Activated naive CD8-positive, alpha-beta T cell treated with anti-CD3 and anti-CD28 coated beads, Interleukin-2, amount 50 U/mL, for 24 hours (primary cell): ENCODE results near the gene SKP2.
"Not testable (repeated sequence)": the region's sequence is repeated elsewhere in the genome, so short reads cannot be mapped to it uniquely, and the experiment has no call there.

ENCODE experiments used
- ATAC-seq: fragments of 150-1000 bp; cut with Tn5 transposase; one replicate; pipeline ENCODE4 v1.10.0; 2021
- DNase-seq: peaks from one replicate; pipeline ENCODE4 v3.0.0; 2021
- H3K27ac Mint-ChIP-seq: one replicate; pipeline ENCODE4 v1.8.0; 2021; ENCODE audit warnings: mild to moderate bottlenecking, mixed read lengths
- H3K27me3 Mint-ChIP-seq: one replicate; pipeline ENCODE4 v1.8.0; 2021; ENCODE audit warnings: mixed read lengths
- H3K36me3 Mint-ChIP-seq: one replicate; pipeline ENCODE4 v1.8.0; 2021; ENCODE audit warnings: low read depth, mixed read lengths
- H3K4me1 Mint-ChIP-seq: one replicate; pipeline ENCODE4 v1.8.0; 2021; ENCODE audit warnings: mixed read lengths
- H3K4me3 Mint-ChIP-seq: one replicate; pipeline ENCODE4 v1.8.0; 2021; ENCODE audit warnings: mild to moderate bottlenecking, moderate library complexity, mixed read lengths
- H3K9me3 Mint-ChIP-seq: one replicate; pipeline ENCODE4 v1.8.0; 2021; ENCODE audit warnings: mixed read lengths

SKP2 gene

DNA sequence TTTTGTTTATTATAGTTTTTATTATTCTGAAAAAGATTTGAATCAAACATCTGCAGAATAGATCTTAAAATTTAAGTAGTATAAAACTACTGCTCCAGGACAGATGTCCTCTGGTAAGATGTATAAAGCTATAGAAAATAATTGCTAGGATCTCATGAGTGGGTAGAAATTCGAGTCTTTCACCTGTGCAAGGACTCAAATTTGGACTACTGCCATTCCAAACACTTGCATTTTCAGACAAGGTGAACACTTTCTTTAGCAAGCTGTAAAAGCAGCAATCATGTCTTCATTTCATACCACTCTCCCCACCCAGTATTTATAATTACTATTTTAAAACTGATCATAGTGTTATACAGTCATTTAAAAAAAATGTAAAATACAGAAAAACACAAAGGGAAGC lies 20.7 kb downstream of the SKP2 start:
- Mint-ChIP-seq H3K36me3 (peaks cover 68% of the 10 kb centered on the region), H3K27ac (no peak overlapping the region), H3K4me3 (no peak overlapping the region), H3K27me3 (no peaks in the 10 kb centered on the region), H3K4me1 (peaks cover 6% of the 10 kb centered on the region), H3K9me3 (no peaks in the 10 kb centered on the region)
- DNase-seq (no peak), ATAC-seq (no peak)

GRCh38 chr5:36173426-36173825 lies 21.5 kb downstream of the SKP2 start:
- ATAC-seq, result no peak
- no peak overlapping the region for H3K4me3 Mint-ChIP-seq
- H3K27me3 Mint-ChIP-seq, result no peaks in the 10 kb centered on the region
- no peaks in the 10 kb centered on the region for H3K9me3 Mint-ChIP-seq
- no peak overlapping the region for H3K27ac Mint-ChIP-seq
- H3K4me1 Mint-ChIP-seq, result peaks cover 6% of the 10 kb centered on the region
- peaks cover 65% of the 10 kb centered on the region for H3K36me3 Mint-ChIP-seq
- no peak for DNase-seq

DNA sequence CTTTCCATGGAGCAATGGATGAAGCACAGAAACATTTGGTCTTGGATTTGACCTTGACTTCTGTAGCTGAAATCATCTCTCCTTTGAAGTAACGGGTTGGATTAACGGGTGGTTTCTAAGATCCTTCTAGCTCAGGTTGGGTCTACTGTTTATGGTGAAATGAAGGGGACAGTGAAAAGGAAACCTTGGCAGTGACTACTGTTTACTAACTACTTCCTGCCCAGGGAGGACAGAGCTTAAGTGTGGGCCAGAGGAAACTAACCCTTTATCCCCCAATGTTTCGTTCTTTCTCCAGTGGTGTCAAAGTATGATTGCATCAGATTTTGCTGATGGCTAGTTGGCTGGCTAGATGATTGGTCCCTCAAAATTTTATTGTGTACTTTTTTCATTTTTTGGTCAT lies 22.2 kb downstream of the SKP2 start:
- Mint-ChIP-seq H3K4me1 (peaks cover 6% of the 10 kb centered on the region), H3K4me3 (no peak overlapping the region), H3K27me3 (no peaks in the 10 kb centered on the region), H3K27ac (peak overlapping the region; percentile 24), H3K36me3 (peaks cover 62% of the 10 kb centered on the region), H3K9me3 (no peaks in the 10 kb centered on the region)
- DNase-seq, result no peak
- ATAC-seq, result no peak

DNA sequence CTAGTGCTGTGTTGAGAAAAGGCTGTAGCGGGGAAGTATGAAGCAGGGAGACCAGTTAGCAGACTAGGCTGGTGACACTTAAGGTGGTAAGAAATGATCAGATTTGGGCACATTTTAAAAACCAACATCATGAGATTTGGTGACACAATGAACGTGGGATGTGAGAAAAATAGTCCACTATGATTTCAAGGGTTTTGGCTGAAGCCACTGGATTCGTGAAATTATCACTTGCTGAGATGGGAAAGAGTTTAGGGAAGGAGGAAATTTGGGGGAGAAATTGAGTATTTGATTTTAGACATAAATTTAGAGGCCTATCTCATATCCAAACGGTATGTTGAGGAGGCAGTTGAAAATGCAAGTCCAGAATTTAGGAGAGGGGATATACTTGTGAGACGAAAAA lies 23.1 kb downstream of the SKP2 start:
- Mint-ChIP-seq H3K27me3 (no peaks in the 10 kb centered on the region), H3K36me3 (peaks cover 62% of the 10 kb centered on the region)

GRCh38 chr5:36177154-36177553 lies 25.2 kb downstream of the SKP2 start:
- H3K27ac Mint-ChIP-seq, result no peak overlapping the region
- DNase-seq (no peak), ATAC-seq (no peak)
- no peak overlapping the region for H3K4me3 Mint-ChIP-seq
- no peaks in the 10 kb centered on the region for H3K9me3 Mint-ChIP-seq
- H3K27me3 Mint-ChIP-seq, result no peaks in the 10 kb centered on the region
- peaks cover 6% of the 10 kb centered on the region for H3K4me1 Mint-ChIP-seq
- H3K36me3 Mint-ChIP-seq, result peaks cover 61% of the 10 kb centered on the region

More for the DNA sequence above, 23.1 kb downstream of the SKP2 start:
- H3K9me3 Mint-ChIP-seq, result no peaks in the 10 kb centered on the region
- ATAC-seq (no peak), DNase-seq (no peak)
- H3K4me3 Mint-ChIP-seq, result no peak overlapping the region
- peaks cover 6% of the 10 kb centered on the region for H3K4me1 Mint-ChIP-seq
- H3K27ac Mint-ChIP-seq, result no peak overlapping the region

DNA sequence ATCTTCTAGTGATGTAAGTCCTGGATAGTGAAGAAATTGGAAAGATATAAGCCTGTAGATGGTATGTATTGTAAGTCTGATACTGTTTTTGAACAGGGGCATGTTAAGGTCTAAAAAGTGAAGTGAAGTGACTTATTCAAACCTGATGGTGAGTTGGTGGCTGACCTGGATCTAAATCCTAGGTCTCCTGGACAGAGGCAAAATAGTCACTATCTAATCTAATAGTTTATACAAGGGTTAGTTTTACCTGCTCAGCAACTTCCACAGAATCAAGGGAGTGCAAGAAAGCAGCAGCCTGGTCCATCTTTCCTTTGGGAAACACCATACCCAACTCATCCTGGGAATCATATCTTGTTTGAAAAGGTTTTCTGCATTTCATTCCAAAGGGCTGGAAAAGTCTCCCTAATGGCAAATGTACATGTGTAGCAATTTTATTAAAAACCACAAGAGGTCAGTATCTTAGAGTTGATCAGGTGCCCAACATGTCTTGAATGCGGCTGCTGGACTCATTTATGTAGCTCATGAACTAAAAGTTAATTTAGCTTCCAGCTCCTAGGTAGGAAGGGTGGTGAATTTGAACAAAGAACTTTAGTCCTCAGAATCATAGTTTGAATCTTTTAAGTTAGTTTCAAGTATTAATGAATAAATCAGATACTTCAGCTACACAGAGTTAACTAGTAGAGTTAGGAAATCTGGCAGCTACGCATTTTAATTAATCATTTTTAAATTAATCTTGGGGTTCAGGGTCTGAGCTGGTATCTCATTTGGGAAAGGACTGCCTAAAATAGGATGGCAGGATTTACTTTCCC lies 26.0 kb downstream of the SKP2 start:
- no peak for ATAC-seq
- Mint-ChIP-seq H3K9me3 (no peaks in the 10 kb centered on the region), H3K36me3 (peaks cover 64% of the 10 kb centered on the region), H3K27me3 (no peaks in the 10 kb centered on the region), H3K27ac (no peak overlapping the region), H3K4me3 (no peak overlapping the region), H3K4me1 (peaks cover 6% of the 10 kb centered on the region)
- DNase-seq, result no peak

GRCh38 chr5:36178524-36178890 lies 26.6 kb downstream of the SKP2 start:
- peaks cover 63% of the 10 kb centered on the region for H3K36me3 Mint-ChIP-seq
- peaks cover 6% of the 10 kb centered on the region for H3K4me1 Mint-ChIP-seq

GRCh38 chr5:36179950-36180349 lies 28.0 kb downstream of the SKP2 start:
- Mint-ChIP-seq H3K27me3 (no peaks in the 10 kb centered on the region), H3K27ac (no peak overlapping the region), H3K36me3 (peaks cover 62% of the 10 kb centered on the region), H3K9me3 (no peaks in the 10 kb centered on the region), H3K4me3 (no peak overlapping the region), H3K4me1 (peaks cover 6% of the 10 kb centered on the region)
- ATAC-seq, result no peak
- DNase-seq, result no peak

More at GRCh38 chr5:36178524-36178890, 26.6 kb downstream of the SKP2 start:
- Mint-ChIP-seq H3K27me3 (no peaks in the 10 kb centered on the region), H3K27ac (no peak overlapping the region), H3K4me3 (no peak overlapping the region), H3K9me3 (no peaks in the 10 kb centered on the region)
- no peak for ATAC-seq
- no peak for DNase-seq

GRCh38 chr5:36180556-36181350 lies 28.8 kb downstream of the SKP2 start:
- H3K36me3 Mint-ChIP-seq, result peaks cover 63% of the 10 kb centered on the region

DNA sequence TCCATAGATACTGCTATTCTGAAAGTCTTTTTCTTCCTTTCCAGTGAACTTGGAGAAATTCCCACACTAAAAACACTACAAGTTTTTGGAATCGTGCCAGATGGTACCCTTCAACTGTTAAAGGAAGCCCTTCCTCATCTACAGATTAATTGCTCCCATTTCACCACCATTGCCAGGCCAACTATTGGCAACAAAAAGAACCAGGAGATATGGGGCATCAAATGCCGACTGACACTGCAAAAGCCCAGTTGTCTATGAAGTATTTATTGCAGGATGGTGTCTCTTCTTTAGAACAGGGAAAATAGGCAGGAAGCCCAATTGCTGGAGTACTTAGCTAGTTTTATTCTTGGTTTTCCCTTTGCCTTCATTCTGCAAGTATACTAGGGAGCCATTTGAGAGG lies 29.9 kb downstream of the SKP2 start:
- no peak overlapping the region for H3K4me3 Mint-ChIP-seq
- no peak for ATAC-seq
- no peaks in the 10 kb centered on the region for H3K27me3 Mint-ChIP-seq
- H3K9me3 Mint-ChIP-seq, result peaks cover 8% of the 10 kb centered on the region
- DNase-seq, result no peak
- H3K27ac Mint-ChIP-seq, result no peak overlapping the region
- H3K36me3 Mint-ChIP-seq, result peaks cover 72% of the 10 kb centered on the region
- peaks cover 5% of the 10 kb centered on the region for H3K4me1 Mint-ChIP-seq

More at GRCh38 chr5:36180556-36181350, 28.8 kb downstream of the SKP2 start:
- peaks cover 2% of the 10 kb centered on the region for H3K9me3 Mint-ChIP-seq
- no peak for DNase-seq
- H3K27ac Mint-ChIP-seq, result no peak overlapping the region
- no peak for ATAC-seq
- H3K27me3 Mint-ChIP-seq, result no peaks in the 10 kb centered on the region
- H3K4me1 Mint-ChIP-seq, result peaks cover 6% of the 10 kb centered on the region
- no peak overlapping the region for H3K4me3 Mint-ChIP-seq

GRCh38 chr5:36184408-36184807 lies 32.5 kb downstream of the SKP2 start:
- not testable (repeated sequence) for H3K4me1 Mint-ChIP-seq, H3K27ac Mint-ChIP-seq

DNA sequence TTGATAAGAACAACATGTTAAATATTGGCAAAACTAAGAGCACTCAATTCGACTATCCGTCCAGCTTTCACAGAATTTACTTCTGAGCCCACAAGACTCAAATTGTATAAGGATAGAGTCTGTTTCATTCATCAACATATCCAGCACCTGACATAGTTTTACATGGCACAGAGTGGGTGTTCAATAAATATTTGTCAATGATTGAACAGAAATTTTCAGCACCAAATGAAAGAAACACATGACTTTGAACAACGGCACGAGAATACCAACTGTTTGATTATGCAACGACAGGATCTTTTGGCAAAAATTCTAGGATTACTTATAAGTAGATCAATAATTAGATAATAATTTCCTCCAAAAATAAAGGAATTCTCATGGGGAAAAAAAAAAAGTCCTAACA lies 41.8 kb downstream of the SKP2 start:
- ATAC-seq (no peak), DNase-seq (no peak)
- H3K4me3 Mint-ChIP-seq, result no peak overlapping the region
- H3K27me3 Mint-ChIP-seq, result no peaks in the 10 kb centered on the region
- no peaks in the 10 kb centered on the region for H3K4me1 Mint-ChIP-seq
- no peak overlapping the region for H3K27ac Mint-ChIP-seq
- peaks cover 14% of the 10 kb centered on the region for H3K9me3 Mint-ChIP-seq
- peaks cover 70% of the 10 kb centered on the region for H3K36me3 Mint-ChIP-seq

More at GRCh38 chr5:36184408-36184807, 32.5 kb downstream of the SKP2 start:
- Mint-ChIP-seq H3K9me3 (peaks cover 24% of the 10 kb centered on the region), H3K36me3 (peaks cover 83% of the 10 kb centered on the region)
- H3K27me3 Mint-ChIP-seq, H3K4me3 Mint-ChIP-seq, DNase-seq, ATAC-seq: not testable (repeated sequence)

GRCh38 chr5:36198281-36198680 lies 46.4 kb downstream of the SKP2 start:
- no peak overlapping the region for H3K4me3 Mint-ChIP-seq
- no peak for DNase-seq
- no peaks in the 10 kb centered on the region for H3K27me3 Mint-ChIP-seq
- peaks cover 41% of the 10 kb centered on the region for H3K36me3 Mint-ChIP-seq
- H3K9me3 Mint-ChIP-seq, result no peaks in the 10 kb centered on the region
- H3K4me1 Mint-ChIP-seq, result peaks cover 2% of the 10 kb centered on the region
- ATAC-seq, result no peak
- H3K27ac Mint-ChIP-seq, result no peak overlapping the region

GRCh38 chr5:36198783-36199182 lies 46.9 kb downstream of the SKP2 start:
- H3K9me3 Mint-ChIP-seq, H3K27me3 Mint-ChIP-seq, H3K27ac Mint-ChIP-seq, H3K4me1 Mint-ChIP-seq, H3K4me3 Mint-ChIP-seq, ATAC-seq, DNase-seq: not testable (repeated sequence)
- H3K36me3 Mint-ChIP-seq, result peaks cover 39% of the 10 kb centered on the region

GRCh38 chr5:36199620-36200019 lies 47.7 kb downstream of the SKP2 start:
- no peak for DNase-seq
- peaks cover 2% of the 10 kb centered on the region for H3K4me1 Mint-ChIP-seq
- no peaks in the 10 kb centered on the region for H3K9me3 Mint-ChIP-seq
- ATAC-seq, result no peak
- H3K27ac Mint-ChIP-seq, result no peak overlapping the region
- H3K27me3 Mint-ChIP-seq, result no peaks in the 10 kb centered on the region
- no peak overlapping the region for H3K4me3 Mint-ChIP-seq
- peaks cover 34% of the 10 kb centered on the region for H3K36me3 Mint-ChIP-seq
